BJ (cell line): ENCODE results near the gene LSS. TPM values are rescaled to one million over a fixed set of nuclear protein-coding genes. Genes with fewer than 3 reads are reported as not detected.
"Not testable (repeated sequence)": the region's sequence is repeated elsewhere in the genome, so short reads cannot be mapped to it uniquely, and the experiment has no call there.

Experiments
- CTCF ChIA-PET: fragments of 350-600 bp; formaldehyde crosslinking; extraction: SDS; loops from one replicate; lab custom pipeline; 2021; ENCODE audit warnings: antibody characterized with exemption, inconsistent platforms; lab: Yijun Ruan, JAX
- POLR2A ChIA-PET: fragments of 300-600 bp; sonication (Branson Sonifier 250); formaldehyde crosslinking; extraction: SDS; loops from one replicate; lab custom pipeline; 2021; ENCODE audit warnings: antibody characterized with exemption; lab: Charles Lee
- DNase-seq: peaks from one replicate; pipeline ENCODE4 v3.0.0-alpha.2; 2011; ENCODE audit warnings: low read depth
- H3K27me3 ChIP-seq: 2 replicates; pipeline ENCODE4 v1.6.0; 2011; ENCODE audit warnings: low read length; ENCODE audit not compliant: control insufficient read depth, insufficient read depth
- H3K36me3 ChIP-seq: 2 replicates; pipeline ENCODE4 v1.5.1; 2011; ENCODE audit warnings: low read length; ENCODE audit not compliant: control insufficient read depth, insufficient read depth
- H3K4me3 ChIP-seq: 2 replicates; pipeline ENCODE4 v1.5.1; 2011; ENCODE audit warnings: low read depth, mild to moderate bottlenecking, control low read depth, low read length
- polyA plus RNA-seq: library from polyadenylated mRNA; depleted of rRNA; stranded (reverse); fragments of >200 nt; gene quantifications from 2 replicates; pipeline ENCODE4 v1.2.3, GENCODE V29; 2011
- TF ChIP-seq, protein P1 (sequence below): IDR thresholded peaks from 2 replicates; pipeline ENCODE4 v1.5.1; 2011; ENCODE audit warnings: low read depth, mild to moderate bottlenecking, control low read depth, inconsistent platforms, low read length, moderate library complexity; ENCODE audit not compliant: insufficient read depth

The LSS gene
- polyA plus RNA-seq, 1 experiment = 59.9 TPM

DNA sequence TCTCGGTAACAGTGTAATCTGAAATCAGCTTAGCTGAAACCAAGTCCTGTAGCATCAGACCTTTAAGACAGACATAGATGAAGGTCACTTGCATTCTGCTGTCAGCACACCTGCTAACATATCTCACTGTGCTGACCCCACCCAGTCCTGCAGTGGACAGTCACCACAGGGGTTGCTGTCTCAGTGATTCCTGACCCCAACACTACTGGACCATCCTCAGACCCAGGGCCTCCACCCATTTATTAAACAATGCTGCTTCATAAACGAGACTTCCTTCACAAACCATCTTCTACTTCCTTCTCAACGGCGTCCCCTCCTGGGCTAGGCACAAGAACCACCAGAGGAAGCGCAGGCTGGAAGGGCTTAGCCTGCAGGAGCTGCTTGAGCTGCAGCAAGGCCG, 17.8 kb upstream of the LSS start:
- TF ChIP-seq, protein P1, sequence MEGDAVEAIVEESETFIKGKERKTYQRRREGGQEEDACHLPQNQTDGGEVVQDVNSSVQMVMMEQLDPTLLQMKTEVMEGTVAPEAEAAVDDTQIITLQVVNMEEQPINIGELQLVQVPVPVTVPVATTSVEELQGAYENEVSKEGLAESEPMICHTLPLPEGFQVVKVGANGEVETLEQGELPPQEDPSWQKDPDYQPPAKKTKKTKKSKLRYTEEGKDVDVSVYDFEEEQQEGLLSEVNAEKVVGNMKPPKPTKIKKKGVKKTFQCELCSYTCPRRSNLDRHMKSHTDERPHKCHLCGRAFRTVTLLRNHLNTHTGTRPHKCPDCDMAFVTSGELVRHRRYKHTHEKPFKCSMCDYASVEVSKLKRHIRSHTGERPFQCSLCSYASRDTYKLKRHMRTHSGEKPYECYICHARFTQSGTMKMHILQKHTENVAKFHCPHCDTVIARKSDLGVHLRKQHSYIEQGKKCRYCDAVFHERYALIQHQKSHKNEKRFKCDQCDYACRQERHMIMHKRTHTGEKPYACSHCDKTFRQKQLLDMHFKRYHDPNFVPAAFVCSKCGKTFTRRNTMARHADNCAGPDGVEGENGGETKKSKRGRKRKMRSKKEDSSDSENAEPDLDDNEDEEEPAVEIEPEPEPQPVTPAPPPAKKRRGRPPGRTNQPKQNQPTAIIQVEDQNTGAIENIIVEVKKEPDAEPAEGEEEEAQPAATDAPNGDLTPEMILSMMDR = no peak
- ChIA-PET POLR2A (no interaction called here), CTCF (interaction anchor here (1.1 to 2.0 kb wide), 2 partner anchors 8 to 11 kb away, joined by 3 to 4 read pairs; no protein-coding TSS in a partner anchor)
- Histone ChIP-seq H3K36me3 (peaks cover 40% of the 10 kb centered on the region), H3K27me3 (no peaks in the 10 kb centered on the region), H3K4me3 (no peak overlapping the region)
- no peak for DNase-seq

DNA sequence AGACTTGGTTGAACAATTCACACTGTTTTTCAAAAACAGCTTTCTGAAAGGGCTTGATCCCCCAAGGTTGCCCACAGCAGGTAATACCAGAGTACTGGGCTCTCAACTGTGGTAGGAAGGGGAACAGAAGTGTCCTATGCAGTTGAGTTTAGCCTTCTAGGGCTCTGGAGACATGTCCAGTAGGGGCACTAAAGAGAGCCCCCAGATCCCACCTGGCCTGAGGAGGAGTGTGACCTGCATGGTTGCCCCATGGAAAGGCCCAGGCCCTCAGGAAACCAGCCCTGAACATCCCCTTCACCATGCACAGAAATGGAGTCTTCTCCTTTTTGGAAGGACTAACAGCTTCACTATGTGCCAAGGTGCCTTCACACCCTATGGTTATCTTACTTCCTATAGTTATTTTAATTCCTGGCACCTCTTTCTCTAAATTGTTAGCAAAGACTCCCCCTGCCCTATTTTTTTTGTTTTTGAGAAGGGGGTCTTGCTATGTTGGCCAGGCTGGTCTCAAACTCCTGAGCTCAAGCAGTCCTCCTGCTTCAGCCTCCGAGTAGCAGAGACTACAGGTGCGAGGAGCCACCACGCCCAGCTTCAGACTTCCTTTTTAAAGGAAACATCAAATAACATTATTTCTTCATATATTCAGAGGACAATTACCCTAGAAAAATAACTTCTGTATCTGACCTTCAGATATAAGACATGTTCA, 16.8 kb upstream of the LSS start:
- Histone ChIP-seq H3K27me3 (no peaks in the 10 kb centered on the region), H3K36me3 (peaks cover 42% of the 10 kb centered on the region), H3K4me3 (no peak overlapping the region)
- DNase-seq = no peak
- POLR2A ChIA-PET = no interaction called here
- TF ChIP-seq, protein P1 = no peak
- CTCF ChIA-PET = interaction anchor here (1.8 to 2.0 kb wide), 2 partner anchors 9 to 20 kb away, joined by 4 read pairs; no protein-coding TSS in a partner anchor

DNA sequence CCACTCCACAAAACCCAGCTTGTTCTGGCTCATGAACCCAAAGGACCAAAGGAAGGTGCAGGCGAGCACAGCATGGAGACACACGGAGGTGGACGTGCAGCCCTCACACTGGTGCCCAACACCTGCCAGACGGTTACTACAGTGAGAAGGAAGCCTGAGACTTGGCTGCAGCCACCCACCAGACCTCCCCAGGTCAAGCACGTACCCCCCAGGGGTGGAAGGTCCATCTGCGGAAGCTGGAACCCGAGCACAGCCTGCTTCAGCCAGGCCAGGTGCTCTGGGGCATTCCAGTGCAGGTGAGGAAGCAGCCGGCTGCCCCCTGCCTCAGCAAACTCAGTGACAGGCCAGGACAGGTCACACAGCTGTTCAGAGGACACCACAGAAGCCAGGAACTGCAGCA, 16.0 kb upstream of the LSS start:
- Histone ChIP-seq H3K27me3 (no peaks in the 10 kb centered on the region), H3K36me3 (peaks cover 45% of the 10 kb centered on the region), H3K4me3 (no peak overlapping the region)
- ChIA-PET POLR2A (no interaction called here), CTCF (interaction anchor here (1.8 to 2.0 kb wide), 2 partner anchors 10 to 20 kb away, joined by 4 read pairs; no protein-coding TSS in a partner anchor)
- TF ChIP-seq, protein P1 = no peak
- no peak for DNase-seq

DNA sequence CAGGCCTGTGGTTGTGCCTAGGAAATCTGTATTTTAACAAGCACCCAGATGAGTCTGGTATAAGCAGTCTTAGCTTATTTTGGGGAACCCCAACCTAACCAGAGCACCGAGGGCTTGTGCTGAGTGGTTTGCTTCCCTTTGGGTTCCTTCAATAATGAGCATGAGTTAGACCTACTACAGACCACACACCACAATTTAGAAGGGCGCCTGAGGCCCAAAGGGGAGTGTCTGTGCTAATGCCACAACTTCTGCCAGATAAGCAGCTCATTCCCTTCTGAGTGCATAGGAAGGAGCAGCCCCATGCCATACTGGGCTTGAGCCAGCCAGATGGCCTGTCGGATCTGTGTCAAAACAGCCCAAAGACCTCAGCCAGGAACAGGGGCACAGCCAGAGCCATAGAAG, 15.4 kb upstream of the LSS start:
- Histone ChIP-seq H3K36me3 (peaks cover 45% of the 10 kb centered on the region), H3K27me3 (no peaks in the 10 kb centered on the region), H3K4me3 (no peak overlapping the region)
- TF ChIP-seq, protein P1 = no peak
- DNase-seq = no peak
- POLR2A ChIA-PET = no interaction called here
- CTCF ChIA-PET = interaction anchor here (1.8 kb wide), 1 partner anchor 19 kb away, joined by 4 read pairs; no protein-coding TSS in a partner anchor

DNA sequence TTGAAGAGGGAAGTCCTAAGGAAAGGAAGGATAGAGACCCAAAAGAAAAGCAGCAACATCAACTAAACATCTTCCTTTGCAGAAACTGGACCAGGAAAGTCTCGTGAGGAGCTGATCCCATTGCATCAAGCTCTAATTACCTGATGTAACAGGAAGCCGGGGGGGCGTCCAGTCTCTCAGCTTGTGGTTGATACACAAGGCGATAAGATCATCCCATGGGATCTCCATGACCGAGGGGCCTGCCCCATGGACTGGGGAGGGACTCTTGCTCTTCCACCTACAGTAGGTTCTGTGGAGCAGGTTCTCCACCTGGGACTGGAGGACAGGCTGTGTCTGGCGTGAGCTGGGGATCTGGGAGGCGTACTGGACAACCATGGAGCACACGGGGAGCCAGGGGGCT, 14.8 kb upstream of the LSS start:
- TF ChIP-seq, protein P1 = no peak
- CTCF ChIA-PET = interaction anchor here (0.9 kb wide), 1 partner anchor 27 kb away, joined by 3 read pairs; no protein-coding TSS in a partner anchor

DNA sequence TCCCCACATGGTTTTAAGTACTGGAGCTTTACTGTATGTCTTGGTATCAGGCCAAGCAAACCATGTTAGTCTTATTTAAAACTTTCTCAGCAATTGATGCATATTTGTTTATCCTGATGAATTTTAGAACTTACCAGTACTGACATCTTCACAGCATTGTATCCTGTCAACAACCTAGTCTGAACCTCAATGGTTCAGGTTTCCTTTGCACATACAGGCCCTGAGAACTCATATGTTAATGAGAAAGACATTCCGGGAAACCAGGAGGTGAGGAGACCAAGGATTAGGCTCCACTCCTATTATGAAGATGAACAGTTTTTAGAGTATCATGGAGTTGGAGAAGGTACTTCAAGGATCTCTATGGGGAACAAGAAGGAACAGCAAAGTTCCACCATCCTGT, 13.0 kb upstream of the LSS start:
- H3K4me3 ChIP-seq, POLR2A ChIA-PET, DNase-seq, H3K27me3 ChIP-seq, CTCF ChIA-PET: not testable (repeated sequence)
- peaks cover 41% of the 10 kb centered on the region for H3K36me3 ChIP-seq

More for the DNA sequence above, 14.8 kb upstream of the LSS start:
- no peaks in the 10 kb centered on the region for H3K27me3 ChIP-seq
- no peak for DNase-seq
- no peak overlapping the region for H3K4me3 ChIP-seq
- H3K36me3 ChIP-seq = peaks cover 46% of the 10 kb centered on the region
- POLR2A ChIA-PET = no interaction called here
